Tibial nerve (tissue), 4 donors: Measurements from ENCODE around the gene LMX1B.

Experiments used
- EP300 ChIP-seq, 2 donors: sonication (generic); formaldehyde crosslinking; IDR thresholded peaks; one replicate each; pipeline ENCODE4 v1.6.1; 2017; ENCODE audit warnings: antibody characterized with exemption in 2 of 2, mild to moderate bottlenecking in 1 of 2
- POLR2A ChIP-seq, 2 donors: fragments of 450-650 bp; IDR thresholded peaks; one replicate each; pipeline ENCODE4 v1.6.1; 2017; ENCODE audit warnings: antibody characterized with exemption in 2 of 2, mild to moderate bottlenecking in 2 of 2, moderate library complexity in 2 of 2
- TF ChIP-seq, protein P1 (sequence below), 5 experiments: fragments of 200-600 bp in 3 of 5; fragments of 450-650 bp in 2 of 5; sonication (generic) in 3 of 5; IDR thresholded peaks; one replicate each; pipeline ENCODE4 v1.5.1; 2016 to 2019; ENCODE audit warnings: antibody characterized with exemption in 5 of 5, mild to moderate bottlenecking in 3 of 5, moderate library complexity in 2 of 5

DNA sequence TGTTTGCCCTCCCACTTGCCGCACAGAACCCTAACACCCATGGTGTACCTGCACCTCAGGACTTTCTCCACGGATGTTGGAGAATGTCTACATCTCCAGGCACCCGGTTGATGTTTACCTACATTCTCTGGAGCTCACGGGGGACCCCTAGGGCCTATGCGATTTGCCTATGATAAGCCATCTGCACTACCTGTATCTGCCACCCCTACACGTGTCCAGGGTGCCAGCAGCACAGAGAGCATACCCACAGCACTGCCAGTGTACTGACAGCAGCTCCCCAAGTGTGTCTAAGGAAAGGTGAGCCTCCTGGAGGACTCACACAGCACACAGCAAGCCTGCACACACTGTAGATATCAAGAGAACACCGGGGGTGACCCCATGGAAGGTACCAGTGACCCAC lies 31.3 kb upstream of the LMX1B start:
- TF ChIP-seq, protein P1, sequence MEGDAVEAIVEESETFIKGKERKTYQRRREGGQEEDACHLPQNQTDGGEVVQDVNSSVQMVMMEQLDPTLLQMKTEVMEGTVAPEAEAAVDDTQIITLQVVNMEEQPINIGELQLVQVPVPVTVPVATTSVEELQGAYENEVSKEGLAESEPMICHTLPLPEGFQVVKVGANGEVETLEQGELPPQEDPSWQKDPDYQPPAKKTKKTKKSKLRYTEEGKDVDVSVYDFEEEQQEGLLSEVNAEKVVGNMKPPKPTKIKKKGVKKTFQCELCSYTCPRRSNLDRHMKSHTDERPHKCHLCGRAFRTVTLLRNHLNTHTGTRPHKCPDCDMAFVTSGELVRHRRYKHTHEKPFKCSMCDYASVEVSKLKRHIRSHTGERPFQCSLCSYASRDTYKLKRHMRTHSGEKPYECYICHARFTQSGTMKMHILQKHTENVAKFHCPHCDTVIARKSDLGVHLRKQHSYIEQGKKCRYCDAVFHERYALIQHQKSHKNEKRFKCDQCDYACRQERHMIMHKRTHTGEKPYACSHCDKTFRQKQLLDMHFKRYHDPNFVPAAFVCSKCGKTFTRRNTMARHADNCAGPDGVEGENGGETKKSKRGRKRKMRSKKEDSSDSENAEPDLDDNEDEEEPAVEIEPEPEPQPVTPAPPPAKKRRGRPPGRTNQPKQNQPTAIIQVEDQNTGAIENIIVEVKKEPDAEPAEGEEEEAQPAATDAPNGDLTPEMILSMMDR (IDR thresholded peaks at IDR 0.05): no peak
- TF ChIP-seq EP300 (IDR thresholded peaks at IDR 0.05) (no peak), POLR2A (IDR thresholded peaks at IDR 0.05) (no peak)
